DND-41 (cell line): ENCODE measurements around the gene AMTN.
"Not testable (repeated sequence)": the region's sequence is repeated elsewhere in the genome, so short reads cannot be mapped to it uniquely, and the experiment has no call there.

ENCODE experiments used
- ATAC-seq: fragments of 200-7000 bp; cut with Tn5 transposase; 3 replicates; pipeline ENCODE4 v1.9.1; 2021; ENCODE audit warnings: low read depth; ENCODE audit not compliant: insufficient read depth
- DNase-seq: peaks from one replicate; pipeline ENCODE4 v3.0.0-alpha.2; 2020
- H2AFZ ChIP-seq: 2 replicates; pipeline ENCODE4 v1.6.0; 2012; ENCODE audit warnings: low read depth, low read length
- H3K27ac ChIP-seq: 2 replicates; pipeline ENCODE4 v1.5.1; 2012; ENCODE audit warnings: low read length, inconsistent platforms
- H3K27me3 ChIP-seq: fragments of 200-600 bp; sonication (generic); 2 replicates; pipeline ENCODE4 v1.6.0; 2012; ENCODE audit warnings: low read length, mild to moderate bottlenecking, inconsistent platforms; ENCODE audit not compliant: insufficient read depth, poor library complexity
- H3K36me3 ChIP-seq: 2 replicates; pipeline ENCODE4 v1.5.1; 2012; ENCODE audit warnings: low read length, inconsistent platforms; ENCODE audit not compliant: insufficient read depth
- H3K4me1 ChIP-seq: 2 replicates; pipeline ENCODE4 v1.5.1; 2012; ENCODE audit warnings: mild to moderate bottlenecking, low read length; ENCODE audit not compliant: insufficient read depth
- H3K4me2 ChIP-seq: 2 replicates; pipeline ENCODE4 v1.6.0; 2012; ENCODE audit warnings: mild to moderate bottlenecking, moderate library complexity, low read length, inconsistent platforms; ENCODE audit not compliant: insufficient read depth
- H3K4me3 ChIP-seq, 2 experiments: fragments of 200-600 bp in 1 of 2; shearing (Covaris generic) in 1 of 2; 2 replicates each; pipeline ENCODE4 v1.5.1; 2012 to 2016; ENCODE audit warnings: inconsistent platforms in 2 of 2, low read length in 2 of 2, mild to moderate bottlenecking in 2 of 2, low read depth in 1 of 2, moderate library complexity in 1 of 2
- H3K79me2 ChIP-seq: 2 replicates; pipeline ENCODE4 v1.6.0; 2012; ENCODE audit warnings: low read length, inconsistent platforms; ENCODE audit not compliant: insufficient read depth
- H3K9ac ChIP-seq: 2 replicates; pipeline ENCODE4 v1.6.0; 2012; ENCODE audit warnings: low read depth, mild to moderate bottlenecking, inconsistent platforms, low read length, moderate library complexity
- H3K9me3 ChIP-seq: 2 replicates; pipeline ENCODE4 v1.5.1; 2012; ENCODE audit warnings: low read length, moderate library complexity, mild to moderate bottlenecking, inconsistent platforms; ENCODE audit not compliant: insufficient read depth, severe bottlenecking
- H4K20me1 ChIP-seq: 2 replicates; pipeline ENCODE4 v1.6.0; 2012; ENCODE audit warnings: low read length; ENCODE audit not compliant: insufficient read depth
- EZH2 ChIP-seq: IDR thresholded peaks from 3 replicates; pipeline ENCODE4 v1.6.1; 2012; ENCODE audit warnings: borderline replicate concordance, low read depth, mild to moderate bottlenecking, moderate library complexity, low read length, inconsistent platforms; ENCODE audit not compliant: severe bottlenecking
- TF ChIP-seq, protein P1 (sequence below): IDR thresholded peaks from 2 replicates; pipeline ENCODE4 v1.5.1; 2012; ENCODE audit warnings: borderline replicate concordance, low read length, moderate library complexity, mild to moderate bottlenecking; ENCODE audit not compliant: poor library complexity, severe bottlenecking; ENCODE audit errors: extremely low read depth

Gene AMTN

GRCh38 chr4:70533791-70534190 is 15.4 kb downstream of the AMTN start:
- ATAC-seq: no peak
- no peak overlapping the region for H2AFZ ChIP-seq

GRCh38 chr4:70534886-70535285 is 16.5 kb downstream of the AMTN start:
- H3K79me2 ChIP-seq, H4K20me1 ChIP-seq, H3K9ac ChIP-seq, H3K4me3 ChIP-seq, H3K4me2 ChIP-seq, H3K4me1 ChIP-seq, H3K36me3 ChIP-seq, DNase-seq, H2AFZ ChIP-seq, H3K9me3 ChIP-seq, H3K27ac ChIP-seq, H3K27me3 ChIP-seq, ATAC-seq: not testable (repeated sequence)

More at GRCh38 chr4:70533791-70534190, 15.4 kb downstream of the AMTN start:
- no peak for DNase-seq
- no peak overlapping the region for H3K9ac ChIP-seq
- TF ChIP-seq, protein P1, sequence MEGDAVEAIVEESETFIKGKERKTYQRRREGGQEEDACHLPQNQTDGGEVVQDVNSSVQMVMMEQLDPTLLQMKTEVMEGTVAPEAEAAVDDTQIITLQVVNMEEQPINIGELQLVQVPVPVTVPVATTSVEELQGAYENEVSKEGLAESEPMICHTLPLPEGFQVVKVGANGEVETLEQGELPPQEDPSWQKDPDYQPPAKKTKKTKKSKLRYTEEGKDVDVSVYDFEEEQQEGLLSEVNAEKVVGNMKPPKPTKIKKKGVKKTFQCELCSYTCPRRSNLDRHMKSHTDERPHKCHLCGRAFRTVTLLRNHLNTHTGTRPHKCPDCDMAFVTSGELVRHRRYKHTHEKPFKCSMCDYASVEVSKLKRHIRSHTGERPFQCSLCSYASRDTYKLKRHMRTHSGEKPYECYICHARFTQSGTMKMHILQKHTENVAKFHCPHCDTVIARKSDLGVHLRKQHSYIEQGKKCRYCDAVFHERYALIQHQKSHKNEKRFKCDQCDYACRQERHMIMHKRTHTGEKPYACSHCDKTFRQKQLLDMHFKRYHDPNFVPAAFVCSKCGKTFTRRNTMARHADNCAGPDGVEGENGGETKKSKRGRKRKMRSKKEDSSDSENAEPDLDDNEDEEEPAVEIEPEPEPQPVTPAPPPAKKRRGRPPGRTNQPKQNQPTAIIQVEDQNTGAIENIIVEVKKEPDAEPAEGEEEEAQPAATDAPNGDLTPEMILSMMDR: no peak
- TF ChIP-seq EZH2: no peak
- H3K27me3 ChIP-seq: peaks cover 6% of the 10 kb centered on the region
- no peaks in the 10 kb centered on the region for H3K79me2 ChIP-seq
- H3K4me1 ChIP-seq: no peaks in the 10 kb centered on the region
- H3K36me3 ChIP-seq: no peaks in the 10 kb centered on the region
- H3K4me2 ChIP-seq: no peak overlapping the region
- no peak overlapping the region for H3K4me3 ChIP-seq
- H3K9me3 ChIP-seq: no peaks in the 10 kb centered on the region
- H4K20me1 ChIP-seq: no peaks in the 10 kb centered on the region
- H3K27ac ChIP-seq: no peak overlapping the region

DNA sequence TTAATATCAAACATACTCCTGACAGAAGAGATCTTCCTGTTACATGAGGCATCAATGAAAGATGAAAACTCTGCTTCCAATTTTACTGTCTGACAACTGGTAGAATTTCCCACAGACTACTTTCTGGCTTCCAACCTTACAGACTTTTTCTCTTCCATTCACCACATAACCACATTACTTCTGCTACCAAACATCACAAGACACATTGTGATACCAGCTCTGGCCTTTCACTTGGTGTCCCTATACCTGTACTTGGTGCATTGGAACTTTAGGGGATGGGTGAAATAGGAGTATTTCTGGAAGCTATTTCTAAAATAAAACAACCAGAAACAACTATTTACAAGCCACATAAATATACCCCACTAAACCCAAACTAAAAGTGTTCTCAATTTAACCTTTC is 20.5 kb downstream of the AMTN start:
- no peaks in the 10 kb centered on the region for H3K79me2 ChIP-seq
- no peak overlapping the region for H3K4me3 ChIP-seq
- no peak for DNase-seq
- H3K27me3 ChIP-seq: peaks cover 2% of the 10 kb centered on the region
- H3K4me1 ChIP-seq: no peaks in the 10 kb centered on the region
- H4K20me1 ChIP-seq: no peaks in the 10 kb centered on the region
- no peak overlapping the region for H2AFZ ChIP-seq
- no peak for ATAC-seq
- H3K9ac ChIP-seq: no peak overlapping the region
- H3K36me3 ChIP-seq: no peaks in the 10 kb centered on the region
- no peak overlapping the region for H3K4me2 ChIP-seq
- no peaks in the 10 kb centered on the region for H3K9me3 ChIP-seq
- no peak overlapping the region for H3K27ac ChIP-seq
- TF ChIP-seq, protein P1: no peak
- TF ChIP-seq EZH2: no peak

GRCh38 chr4:70544279-70544868 is 26.0 kb downstream of the AMTN start:
- no peak for TF ChIP-seq EZH2
- TF ChIP-seq, protein P1: peak; percentile 57
- H3K79me2 ChIP-seq: no peaks in the 10 kb centered on the region
- H3K4me2 ChIP-seq: no peak overlapping the region
- H4K20me1 ChIP-seq: no peaks in the 10 kb centered on the region
- ATAC-seq: peak; percentile 55; the same call in 1 of the 3 replicates
- no peak overlapping the region for H2AFZ ChIP-seq
- no peak overlapping the region for H3K9ac ChIP-seq
- no peaks in the 10 kb centered on the region for H3K9me3 ChIP-seq
- H3K4me1 ChIP-seq: no peaks in the 10 kb centered on the region
- no peak for DNase-seq
- H3K27ac ChIP-seq: no peak overlapping the region
- H3K36me3 ChIP-seq: no peaks in the 10 kb centered on the region
- no peak overlapping the region for H3K4me3 ChIP-seq
- peaks cover 2% of the 10 kb centered on the region for H3K27me3 ChIP-seq
